HepG2 (cell line): ENCODE results near the gene ANGPTL2. TPM values are rescaled to one million over a fixed set of nuclear protein-coding genes. Genes with fewer than 3 reads are reported as not detected.

Source experiments
- ARNTL ChIP-seq: sonication (generic); formaldehyde crosslinking; IDR thresholded peaks from 2 replicates; pipeline ENCODE4 v1.4.0; 2020; ENCODE audit warnings: mild to moderate bottlenecking, missing genetic modification reagents
- GTF2F1 ChIP-seq: fragments of 150-350 bp; IDR thresholded peaks from 2 replicates; pipeline ENCODE4 v1.6.1; 2014; ENCODE audit warnings: low read length
- HOXA5 ChIP-seq: sonication (generic); formaldehyde crosslinking; IDR thresholded peaks from 2 replicates; pipeline ENCODE4 v1.4.0; 2020; ENCODE audit warnings: missing genetic modification reagents
- LCORL ChIP-seq, 2 experiments: fragments of 450-650 bp in 1 of 2; sonication (generic) in 1 of 2; formaldehyde crosslinking in 1 of 2; IDR thresholded peaks; 2 replicates each; pipeline versions ENCODE4 v1.5.0 to v1.6.1; 2017 to 2020; ENCODE audit warnings: antibody characterized with exemption in 1 of 2, missing genetic modification reagents in 1 of 2
- NBN ChIP-seq: fragments of 450-650 bp; conservative IDR thresholded peaks from 2 replicates; pipeline ENCODE4 v1.6.1; 2017
- NFYB ChIP-seq: sonication (generic); formaldehyde crosslinking; IDR thresholded peaks from 2 replicates; pipeline ENCODE4 v1.4.0; 2020; ENCODE audit warnings: missing genetic modification reagents
- NRL ChIP-seq: sonication (generic); formaldehyde crosslinking; IDR thresholded peaks from 2 replicates; pipeline ENCODE4 v1.5.0; 2020; ENCODE audit warnings: missing genetic modification reagents, mild to moderate bottlenecking, moderate library complexity, borderline replicate concordance
- STAG1 ChIP-seq: sonication (generic); formaldehyde crosslinking; IDR thresholded peaks from 2 replicates; pipeline ENCODE4 v1.4.0; 2020; ENCODE audit warnings: missing genetic modification reagents
- ZBTB8A ChIP-seq: sonication (generic); formaldehyde crosslinking; IDR thresholded peaks from 2 replicates; pipeline ENCODE4 v1.4.0; 2020; ENCODE audit warnings: mild to moderate bottlenecking, low read depth, missing genetic modification reagents, borderline replicate concordance
- ZNF230 ChIP-seq: sonication (generic); formaldehyde crosslinking; IDR thresholded peaks from 2 replicates; pipeline ENCODE4 v1.4.0; 2020; ENCODE audit warnings: mild to moderate bottlenecking, missing genetic modification reagents
- ZNF234 ChIP-seq: sonication (generic); formaldehyde crosslinking; conservative IDR thresholded peaks from 2 replicates; pipeline ENCODE4 v1.5.1; 2020; ENCODE audit warnings: mild to moderate bottlenecking, missing genetic modification reagents
- ZNF296 ChIP-seq: sonication (generic); formaldehyde crosslinking; conservative IDR thresholded peaks from 2 replicates; pipeline ENCODE4 v1.5.0; 2020; ENCODE audit warnings: mild to moderate bottlenecking, missing genetic modification reagents
- ZNF451 ChIP-seq: sonication (generic); formaldehyde crosslinking; IDR thresholded peaks from 2 replicates; pipeline ENCODE4 v1.5.0; 2020; ENCODE audit warnings: mild to moderate bottlenecking, missing genetic modification reagents
- ZNF644 ChIP-seq: IDR thresholded peaks from 2 replicates; pipeline ENCODE4 v1.6.1; 2016; ENCODE audit warnings: low read depth
- polyA plus RNA-seq, 8 experiments: library from polyadenylated mRNA; depleted of rRNA in 3 of 8; stranded (reverse) in 7 of 8; unstranded in 1 of 8; fragments of >200 nt; fragmentation: Illumina TruSeq in 4 of 8; extraction: Trizol in 4 of 8; gene quantifications; 2 replicates each; pipeline versions ENCODE4 v1.2.1 to v1.2.3, GENCODE V29; 2011 to 2016; ENCODE audit warnings: low read depth in 4 of 8, missing spikeins in 1 of 8, mixed read lengths in 1 of 8; ENCODE audit not compliant: insufficient read depth in 1 of 8
- total RNA-seq, 5 experiments: library from RNA; depleted of rRNA; stranded (reverse); fragments of >200 nt; fragmentation: Illumina TruSeq; extraction: Trizol; gene quantifications; 2 replicates each; pipeline ENCODE4 v1.2.3, GENCODE V29; 2016; ENCODE audit warnings: low read depth in 1 of 5
- TF ChIP-seq, protein P1 (sequence below): sonication (generic); formaldehyde crosslinking; IDR thresholded peaks from 2 replicates; pipeline ENCODE4 v1.8.1; 2023; ENCODE audit warnings: missing genetic modification reagents, mild to moderate bottlenecking, borderline replicate concordance
- TF ChIP-seq, protein P2 (sequence below): sonication (generic); formaldehyde crosslinking; IDR thresholded peaks from 2 replicates; pipeline ENCODE4 v1.5.0; 2020; ENCODE audit warnings: missing genetic modification reagents

Gene ANGPTL2
- total and polyA plus RNA-seq, 2 of the 13 experiments (the other 11 are each of a cell fraction or from before 2014, with no cell fraction given): 0.91 to 21.0 TPM

DNA sequence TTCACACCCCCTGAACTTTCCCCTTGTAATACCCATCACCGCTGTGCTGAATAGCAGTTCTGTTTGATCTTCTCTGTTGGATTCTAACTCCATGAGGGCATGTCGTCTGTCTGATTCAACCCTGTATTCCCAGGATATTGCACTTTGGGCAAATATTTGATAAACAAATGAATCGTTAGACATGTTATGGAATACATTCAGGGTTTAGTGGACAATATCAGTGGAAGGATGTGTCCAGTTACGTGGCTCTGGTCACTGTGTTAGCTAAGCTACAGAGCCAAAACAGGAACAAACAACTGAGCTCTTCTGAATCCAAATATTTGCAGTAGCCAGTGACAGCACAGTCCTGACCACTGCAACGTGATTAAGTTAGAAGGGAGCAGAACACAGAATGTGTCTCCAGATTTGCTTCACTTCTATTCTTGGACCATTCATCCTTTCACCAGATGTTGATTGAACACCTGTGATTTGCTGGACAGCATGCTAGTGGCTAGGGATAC, 13.2 kb downstream of the ANGPTL2 start (continued):
- no peak for TF ChIP-seq STAG1 (CRISPR knock-in tag)
- no peak for TF ChIP-seq GTF2F1
- TF ChIP-seq NFYB (CRISPR knock-in tag): no peak
- no peak for TF ChIP-seq ZNF451
- TF ChIP-seq LCORL (IDR thresholded peaks at IDR 0.05): no peak
- TF ChIP-seq LCORL (CRISPR knock-in tag; IDR thresholded peaks at IDR 0.05): no peak; the same call in 1 of the 2 replicates
- TF ChIP-seq ZNF230 (CRISPR knock-in tag): no peak
- TF ChIP-seq ARNTL (CRISPR knock-in tag): peak; percentile 94
- TF ChIP-seq NRL (CRISPR knock-in tag): no peak
- TF ChIP-seq, protein P1, sequence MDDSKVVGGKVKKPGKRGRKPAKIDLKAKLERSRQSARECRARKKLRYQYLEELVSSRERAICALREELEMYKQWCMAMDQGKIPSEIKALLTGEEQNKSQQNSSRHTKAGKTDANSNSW (CRISPR knock-in tag): no peak
- TF ChIP-seq HOXA5: no peak
- no peak for TF ChIP-seq NBN
- no peak for TF ChIP-seq ZNF234
- TF ChIP-seq ZBTB8A (CRISPR knock-in tag): no peak
- TF ChIP-seq ZNF296 (CRISPR knock-in tag): no peak
- no peak for TF ChIP-seq ZNF644
- TF ChIP-seq, protein P2, sequence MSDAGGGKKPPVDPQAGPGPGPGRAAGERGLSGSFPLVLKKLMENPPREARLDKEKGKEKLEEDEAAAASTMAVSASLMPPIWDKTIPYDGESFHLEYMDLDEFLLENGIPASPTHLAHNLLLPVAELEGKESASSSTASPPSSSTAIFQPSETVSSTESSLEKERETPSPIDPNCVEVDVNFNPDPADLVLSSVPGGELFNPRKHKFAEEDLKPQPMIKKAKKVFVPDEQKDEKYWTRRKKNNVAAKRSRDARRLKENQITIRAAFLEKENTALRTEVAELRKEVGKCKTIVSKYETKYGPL (CRISPR knock-in tag): no peak
